HepG2 (cell line): ENCODE measurements around the gene PSPH. TPM values are rescaled to one million over a fixed set of nuclear protein-coding genes. Genes with fewer than 3 reads are reported as not detected.

Experiments
- ATAC-seq: fragments of 200-7000 bp; cut with Tn5 transposase; 3 replicates; pipeline ENCODE4 v1.9.1; 2020; ENCODE audit warnings: mild to moderate bottlenecking, moderate library complexity
- BruUV-seq: library from RNA; stranded (reverse); fragments of 400-500 nt; replicated peaks from 2 replicates; lab custom pipeline; 2021; lab: Mats Ljungman, UMichigan
- CTCF ChIA-PET: fragments of 300-600 bp; formaldehyde crosslinking; extraction: SDS; loops from one replicate; lab custom pipeline; 2021; ENCODE audit warnings: low total read pairs, inconsistent platforms, low intra/inter-chr PET ratio; lab: Yijun Ruan, JAX
- POLR2A ChIA-PET: fragments of 350-600 bp; sonication (Branson Sonifier 250); formaldehyde crosslinking; loops from one replicate; lab custom pipeline; 2020; ENCODE audit warnings: antibody characterized with exemption, inconsistent platforms; lab: Yijun Ruan, JAX
- DNase-seq: peaks from one replicate; pipeline ENCODE4 v3.0.0-alpha.2; 2015; ENCODE audit warnings: low spot score
- FAIRE-seq: peaks from 3 replicates; lab custom pipeline; 2011; peaks lifted over from hg19 to GRCh38; lab: Jason Lieb, UNC
- H2AFZ ChIP-seq: one replicate; pipeline ENCODE4 v1.6.1; 2011; ENCODE audit warnings: low read length, inconsistent platforms
- H3K27ac ChIP-seq: fragments of 300-600 bp; 3 replicates; pipeline ENCODE4 v1.8.0; 2011; ENCODE audit warnings: mixed run types, mild to moderate bottlenecking, mixed read lengths, low read length, inconsistent platforms; ENCODE audit not compliant: insufficient read depth; ENCODE audit errors: extremely low read length
- H3K27me3 ChIP-seq, 2 experiments: fragments of 200-600 bp in 1 of 2; 2 replicates in 1 of 2; 3 replicates in 1 of 2; pipeline versions ENCODE4 v1.6.0 to v1.8.0; 2011; ENCODE audit warnings: low read length in 2 of 2, mild to moderate bottlenecking in 2 of 2, moderate library complexity in 2 of 2, inconsistent platforms in 1 of 2; ENCODE audit not compliant: insufficient read depth in 2 of 2, control insufficient read depth in 1 of 2
- H3K36me3 ChIP-seq, 2 experiments: fragments of 200-600 bp in 1 of 2; replicated peaks in 1 of 2; 2 replicates in 1 of 2; 3 replicates in 1 of 2; pipeline versions ENCODE4 v1.5.1 to v1.8.0; 2011; ENCODE audit warnings: low read length in 2 of 2, inconsistent platforms in 1 of 2; ENCODE audit not compliant: insufficient read depth in 2 of 2, control insufficient read depth in 1 of 2
- H3K4me1 ChIP-seq: 2 replicates; pipeline ENCODE4 v1.5.1; 2012; ENCODE audit warnings: low read length, inconsistent platforms; ENCODE audit not compliant: insufficient read depth
- H3K4me2 ChIP-seq: 2 replicates; pipeline ENCODE4 v1.6.0; 2011; ENCODE audit warnings: low read depth, low read length, inconsistent platforms
- H3K4me3 ChIP-seq, 3 experiments: fragments of 200-600 bp in 1 of 3; sonication (generic), shearing (Covaris generic) in 1 of 3; replicated peaks in 1 of 3; 2 replicates each; pipeline ENCODE4 v1.5.1; 2011 to 2016; ENCODE audit warnings: low read length in 3 of 3, inconsistent platforms in 2 of 3, low read depth in 2 of 3, mild to moderate bottlenecking in 2 of 3, control low read depth in 1 of 3, mixed read lengths in 1 of 3; ENCODE audit not compliant: insufficient read depth in 1 of 3
- H3K79me2 ChIP-seq: one replicate; pipeline ENCODE4 v1.6.1; 2011; ENCODE audit warnings: low read length, inconsistent platforms; ENCODE audit not compliant: insufficient read depth
- H3K9ac ChIP-seq: 2 replicates; pipeline ENCODE4 v1.6.0; 2011; ENCODE audit warnings: mild to moderate bottlenecking, low read depth, low read length, inconsistent platforms; ENCODE audit not compliant: insufficient read depth
- H3K9me3 ChIP-seq: 2 replicates; pipeline ENCODE4 v1.5.1; 2012; ENCODE audit warnings: mild to moderate bottlenecking, low read length
- H4K20me1 ChIP-seq: 2 replicates; pipeline ENCODE4 v1.6.0; 2011; ENCODE audit warnings: inconsistent platforms, mild to moderate bottlenecking, low read length, moderate library complexity; ENCODE audit not compliant: insufficient read depth
- ATRX ChIP-seq: sonication (generic); formaldehyde crosslinking; IDR thresholded peaks from 2 replicates; pipeline ENCODE4 v1.4.0; 2020; ENCODE audit warnings: missing genetic modification reagents, borderline replicate concordance
- BRCA1 ChIP-seq: sonication (generic); formaldehyde crosslinking; IDR thresholded peaks from 2 replicates; pipeline ENCODE4 v1.4.0; 2020; ENCODE audit warnings: missing genetic modification reagents
- GLI4 ChIP-seq: sonication (generic); formaldehyde crosslinking; IDR thresholded peaks from 2 replicates; pipeline ENCODE4 v1.5.1; 2020; ENCODE audit warnings: missing genetic modification reagents, mild to moderate bottlenecking, moderate library complexity, borderline replicate concordance
- MXD4 ChIP-seq: IDR thresholded peaks from 2 replicates; pipeline ENCODE4 v1.6.1; 2016; ENCODE audit warnings: mild to moderate bottlenecking, missing biosample characterization, missing genetic modification reagents
- PLRG1 ChIP-seq: fragments of 450-650 bp; conservative IDR thresholded peaks from 2 replicates; pipeline ENCODE4 v1.6.1; 2016
- SNAPC2 ChIP-seq: sonication (generic); formaldehyde crosslinking; IDR thresholded peaks from 2 replicates; pipeline ENCODE4 v1.8.1; 2022; ENCODE audit warnings: mild to moderate bottlenecking, missing genetic modification reagents
- ZC3H4 ChIP-seq: sonication (generic); formaldehyde crosslinking; IDR thresholded peaks from 2 replicates; pipeline ENCODE4 v1.4.0; 2020; ENCODE audit warnings: missing genetic modification reagents, borderline replicate concordance
- ZNF446 ChIP-seq: sonication (generic); formaldehyde crosslinking; IDR thresholded peaks from 2 replicates; pipeline ENCODE4 v1.5.0; 2020; ENCODE audit warnings: mild to moderate bottlenecking, missing genetic modification reagents
- ZNF713 ChIP-seq: sonication (generic); formaldehyde crosslinking; IDR thresholded peaks from 2 replicates; pipeline ENCODE4 v1.4.0; 2020; ENCODE audit warnings: mild to moderate bottlenecking, missing genetic modification reagents
- ZNF772 ChIP-seq: sonication (generic); formaldehyde crosslinking; IDR thresholded peaks from 2 replicates; pipeline ENCODE4 v1.5.0; 2020; ENCODE audit warnings: mild to moderate bottlenecking, missing genetic modification reagents
- WGBS: methylation state at CpG from one replicate; pipeline ENCODE4 v1.1.6; 2017; ENCODE audit warnings: low lambda C conversion rate; 5-methylcytosine and 5-hydroxymethylcytosine counted together
- in situ Hi-C: cut with HindIII; loops from 2 replicates; pipeline ENCODE4 v1.10.0; 2017; ENCODE audit warnings: low pct_unique_long_range_greater_than_20kb; ENCODE audit not compliant: extremely low pct_ligation_motif_present
- intact Hi-C: fragments of 100-400 bp; cut with micrococcal nuclease; formaldehyde crosslinking; loops from one replicate; pipeline ENCODE4 v1.10.0; 2022; ENCODE audit not compliant: unreplicated experiment
- polyA plus RNA-seq, 8 experiments: library from polyadenylated mRNA; depleted of rRNA in 3 of 8; stranded (reverse) in 7 of 8; unstranded in 1 of 8; fragments of >200 nt; fragmentation: Illumina TruSeq in 4 of 8; extraction: Trizol in 4 of 8; gene quantifications; 2 replicates each; pipeline versions ENCODE4 v1.2.1 to v1.2.3, GENCODE V29; 2011 to 2016; ENCODE audit warnings: low read depth in 4 of 8, missing spikeins in 1 of 8, mixed read lengths in 1 of 8; ENCODE audit not compliant: insufficient read depth in 1 of 8
- total RNA-seq, 5 experiments: library from RNA; depleted of rRNA; stranded (reverse); fragments of >200 nt; fragmentation: Illumina TruSeq; extraction: Trizol; gene quantifications; 2 replicates each; pipeline ENCODE4 v1.2.3, GENCODE V29; 2016; ENCODE audit warnings: low read depth in 1 of 5
- TF ChIP-seq, protein P1 (sequence below): IDR thresholded peaks from 2 replicates; pipeline ENCODE4 v1.6.1; 2016
- TF ChIP-seq, protein P2 (sequence below): sonication (generic); formaldehyde crosslinking; IDR thresholded peaks from 2 replicates; pipeline ENCODE4 v1.4.0; 2020; ENCODE audit warnings: missing genetic modification reagents

The PSPH gene
- total and polyA plus RNA-seq, 2 of the 13 experiments (the other 11 are each of a cell fraction or from before 2014, with no cell fraction given): 85.5 to 124 TPM

DNA sequence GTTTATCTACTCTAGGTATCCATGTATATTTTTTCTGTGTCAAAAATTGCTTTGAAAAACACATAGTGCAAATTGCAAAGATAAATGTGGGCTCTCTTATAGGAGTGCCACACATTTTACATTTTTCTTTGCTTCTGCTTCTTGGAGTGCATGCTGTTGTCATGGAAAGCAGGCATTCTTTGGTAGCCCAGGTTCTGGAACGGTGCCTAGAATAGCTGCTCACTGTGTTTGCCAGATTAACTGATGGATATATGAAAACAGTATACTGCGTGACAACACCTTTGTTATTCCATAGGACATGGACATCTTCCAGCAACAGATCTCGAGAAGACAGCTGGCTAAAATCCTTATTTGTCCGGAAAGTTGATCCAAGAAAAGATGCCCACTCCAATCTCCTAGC lies 73.4 kb downstream of the PSPH start:
- POLR2A ChIA-PET: no interaction called here
- no peak overlapping the region for H3K4me3 ChIP-seq
- no peaks in the 10 kb centered on the region for H3K9me3 ChIP-seq
- no TSS peak for BruUV-seq
- DNase-seq (no peak), FAIRE-seq (no peak), ATAC-seq (no peak)
- in situ Hi-C loops (no loop called here), intact Hi-C loops (no loop called here)
- H3K4me1 ChIP-seq: no peaks in the 10 kb centered on the region
- H3K27ac ChIP-seq: no peak overlapping the region
- no peak overlapping the region for H2AFZ ChIP-seq
- peaks cover 8% of the 10 kb centered on the region for H3K79me2 ChIP-seq
- H3K36me3 ChIP-seq: peaks cover 15 to 48% of the 10 kb centered on the region in 2 experiments
- WGBS: 94% methylated on average over 4 of the region's 4 CpGs
- H3K9ac ChIP-seq: no peak overlapping the region
- CTCF ChIA-PET: no interaction called here
- H3K27me3 ChIP-seq: no peaks in the 10 kb centered on the region
- TF ChIP-seq ZC3H4 (CRISPR knock-in tag): no peak
- TF ChIP-seq MXD4 (CRISPR knock-in tag): no peak
- TF ChIP-seq, protein P1, sequence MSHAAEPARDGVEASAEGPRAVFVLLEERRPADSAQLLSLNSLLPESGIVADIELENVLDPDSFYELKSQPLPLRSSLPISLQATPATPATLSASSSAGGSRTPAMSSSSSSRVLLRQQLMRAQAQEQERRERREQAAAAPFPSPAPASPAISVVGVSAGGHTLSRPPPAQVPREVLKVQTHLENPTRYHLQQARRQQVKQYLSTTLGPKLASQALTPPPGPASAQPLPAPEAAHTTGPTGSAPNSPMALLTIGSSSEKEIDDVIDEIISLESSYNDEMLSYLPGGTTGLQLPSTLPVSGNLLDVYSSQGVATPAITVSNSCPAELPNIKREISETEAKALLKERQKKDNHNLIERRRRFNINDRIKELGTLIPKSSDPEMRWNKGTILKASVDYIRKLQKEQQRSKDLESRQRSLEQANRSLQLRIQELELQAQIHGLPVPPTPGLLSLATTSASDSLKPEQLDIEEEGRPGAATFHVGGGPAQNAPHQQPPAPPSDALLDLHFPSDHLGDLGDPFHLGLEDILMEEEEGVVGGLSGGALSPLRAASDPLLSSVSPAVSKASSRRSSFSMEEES (CRISPR knock-in tag): no peak
- TF ChIP-seq ZNF713 (CRISPR knock-in tag): no peak
- no peak for TF ChIP-seq SNAPC2 (CRISPR knock-in tag)
- no peak for TF ChIP-seq GLI4 (CRISPR knock-in tag)
- no peak for TF ChIP-seq BRCA1 (CRISPR knock-in tag)
- TF ChIP-seq, protein P2, sequence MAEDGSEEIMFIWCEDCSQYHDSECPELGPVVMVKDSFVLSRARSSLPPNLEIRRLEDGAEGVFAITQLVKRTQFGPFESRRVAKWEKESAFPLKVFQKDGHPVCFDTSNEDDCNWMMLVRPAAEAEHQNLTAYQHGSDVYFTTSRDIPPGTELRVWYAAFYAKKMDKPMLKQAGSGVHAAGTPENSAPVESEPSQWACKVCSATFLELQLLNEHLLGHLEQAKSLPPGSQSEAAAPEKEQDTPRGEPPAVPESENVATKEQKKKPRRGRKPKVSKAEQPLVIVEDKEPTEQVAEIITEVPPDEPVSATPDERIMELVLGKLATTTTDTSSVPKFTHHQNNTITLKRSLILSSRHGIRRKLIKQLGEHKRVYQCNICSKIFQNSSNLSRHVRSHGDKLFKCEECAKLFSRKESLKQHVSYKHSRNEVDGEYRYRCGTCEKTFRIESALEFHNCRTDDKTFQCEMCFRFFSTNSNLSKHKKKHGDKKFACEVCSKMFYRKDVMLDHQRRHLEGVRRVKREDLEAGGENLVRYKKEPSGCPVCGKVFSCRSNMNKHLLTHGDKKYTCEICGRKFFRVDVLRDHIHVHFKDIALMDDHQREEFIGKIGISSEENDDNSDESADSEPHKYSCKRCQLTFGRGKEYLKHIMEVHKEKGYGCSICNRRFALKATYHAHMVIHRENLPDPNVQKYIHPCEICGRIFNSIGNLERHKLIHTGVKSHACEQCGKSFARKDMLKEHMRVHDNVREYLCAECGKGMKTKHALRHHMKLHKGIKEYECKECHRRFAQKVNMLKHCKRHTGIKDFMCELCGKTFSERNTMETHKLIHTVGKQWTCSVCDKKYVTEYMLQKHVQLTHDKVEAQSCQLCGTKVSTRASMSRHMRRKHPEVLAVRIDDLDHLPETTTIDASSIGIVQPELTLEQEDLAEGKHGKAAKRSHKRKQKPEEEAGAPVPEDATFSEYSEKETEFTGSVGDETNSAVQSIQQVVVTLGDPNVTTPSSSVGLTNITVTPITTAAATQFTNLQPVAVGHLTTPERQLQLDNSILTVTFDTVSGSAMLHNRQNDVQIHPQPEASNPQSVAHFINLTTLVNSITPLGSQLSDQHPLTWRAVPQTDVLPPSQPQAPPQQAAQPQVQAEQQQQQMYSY (CRISPR knock-in tag): no peak
- no peak for TF ChIP-seq ZNF446 (CRISPR knock-in tag)
- TF ChIP-seq PLRG1: no peak
- no peak for TF ChIP-seq ATRX (CRISPR knock-in tag)
- TF ChIP-seq ZNF772 (CRISPR knock-in tag): no peak
- no peaks in the 10 kb centered on the region for H4K20me1 ChIP-seq
- no peak overlapping the region for H3K4me2 ChIP-seq
